IPS-NIHi7 (cell line): ENCODE measurements around the gene CENPV.
"Not testable (repeated sequence)": the region's sequence is repeated elsewhere in the genome, so short reads cannot be mapped to it uniquely, and the experiment has no call there.

Experiments used
- DNase-seq: peaks from one replicate; pipeline ENCODE4 v3.0.0; 2012; ENCODE audit warnings: mixed read lengths; ENCODE audit errors: extremely low spot score

CENPV gene

DNA sequence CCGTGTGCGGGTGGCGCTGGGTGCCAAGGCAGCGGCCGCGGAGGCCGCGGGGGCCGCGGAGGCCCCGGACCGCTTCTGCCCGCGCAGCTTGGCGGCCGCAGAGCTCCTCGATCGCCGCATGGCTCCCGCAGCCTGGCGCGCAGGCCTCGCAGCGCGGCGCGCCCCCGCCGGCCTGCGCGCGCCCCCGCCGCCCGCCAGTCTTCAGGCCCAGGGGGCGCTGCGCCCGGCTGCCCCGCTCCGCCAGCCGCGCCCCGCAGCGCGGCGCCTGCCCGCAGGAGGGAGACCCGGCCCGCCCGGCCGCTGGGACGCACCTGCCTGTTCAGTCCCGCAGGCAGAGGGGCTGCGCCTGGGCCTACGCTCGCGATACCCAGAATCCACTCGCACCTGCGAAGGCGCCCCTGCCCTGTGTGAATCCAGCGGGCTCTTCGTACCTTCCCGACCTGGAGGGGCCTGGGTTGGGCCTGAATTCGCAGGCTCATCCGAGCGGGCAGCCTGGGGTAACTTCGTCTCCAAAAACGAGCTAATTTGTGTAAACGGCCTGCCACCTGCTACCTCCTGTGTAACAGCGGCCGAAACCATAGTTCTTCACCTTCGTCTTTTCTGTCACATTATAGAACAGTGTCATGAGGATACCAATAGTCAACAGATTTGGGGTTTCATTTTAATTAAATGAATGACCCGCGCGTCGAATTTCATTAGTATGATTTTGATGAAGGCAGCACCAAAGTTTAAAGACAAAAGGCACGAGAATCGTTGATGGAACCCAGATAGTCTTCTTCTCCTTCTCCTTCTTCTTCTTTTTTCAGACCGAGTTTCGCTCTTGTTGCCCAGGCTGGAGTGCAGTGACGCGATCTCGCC lies at the start of gene CENPV:
Gene CENPV (minus strand): TSS at position 153 of the 858 bp plus-strand sequence. CDS start 33 bp downstream, at position 120.
- DNase-seq = peak; percentile 94

- DNase-seq = peak; percentile 11
Observed at GRCh38 chr17:16398270-16399267, 45.3 kb upstream of the CENPV start.

- not testable (repeated sequence) for DNase-seq
Observed at GRCh38 chr17:16396693-16397092, 43.4 kb upstream of the CENPV start.

GRCh38 chr17:16395887-16396286 lies 42.6 kb upstream of the CENPV start:
- not testable (repeated sequence) for DNase-seq

DNA sequence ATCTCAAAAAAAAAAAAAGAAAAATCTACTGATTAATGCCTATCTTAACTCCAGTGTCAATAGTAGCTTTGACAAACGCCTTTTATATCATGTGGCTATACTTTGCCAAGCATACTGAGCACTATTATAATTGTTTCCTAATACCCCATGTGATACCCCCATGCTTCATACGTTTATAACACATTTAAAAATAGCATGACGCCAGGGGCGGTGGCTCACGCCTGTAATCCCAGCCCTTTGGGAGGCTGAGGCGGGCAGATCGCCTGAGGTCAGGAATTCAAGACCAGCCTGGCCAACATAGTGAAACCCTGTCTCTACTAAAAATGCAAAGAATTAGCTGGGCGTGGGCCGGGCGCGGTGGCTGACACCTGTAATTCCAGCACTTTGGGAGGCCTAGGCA lies 39.2 kb upstream of the CENPV start:
- DNase-seq = not testable (repeated sequence)

DNA sequence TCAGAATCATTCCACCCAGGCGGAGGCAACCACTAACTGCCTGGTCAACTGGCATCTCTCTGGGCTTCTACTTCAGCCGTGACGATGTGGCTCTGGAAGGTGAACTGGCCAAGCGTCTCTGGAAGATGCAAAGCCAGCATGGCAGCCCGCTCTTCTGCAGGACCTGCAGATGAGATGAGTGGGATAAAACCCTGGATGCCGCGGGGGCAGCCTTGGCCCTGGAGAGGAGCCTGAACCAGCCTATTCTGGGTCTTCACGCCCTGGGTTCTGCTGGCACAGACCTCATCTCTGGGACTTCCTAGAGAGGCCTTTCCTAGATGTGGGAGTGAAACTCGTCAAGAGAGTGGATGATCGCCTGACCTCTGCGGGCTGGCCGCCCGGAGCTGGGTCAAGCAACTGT lies 38.2 kb upstream of the CENPV start:
- no peak for DNase-seq

- DNase-seq = not testable (repeated sequence)
Observed at GRCh38 chr17:16386126-16386507, 32.8 kb upstream of the CENPV start.

DNA sequence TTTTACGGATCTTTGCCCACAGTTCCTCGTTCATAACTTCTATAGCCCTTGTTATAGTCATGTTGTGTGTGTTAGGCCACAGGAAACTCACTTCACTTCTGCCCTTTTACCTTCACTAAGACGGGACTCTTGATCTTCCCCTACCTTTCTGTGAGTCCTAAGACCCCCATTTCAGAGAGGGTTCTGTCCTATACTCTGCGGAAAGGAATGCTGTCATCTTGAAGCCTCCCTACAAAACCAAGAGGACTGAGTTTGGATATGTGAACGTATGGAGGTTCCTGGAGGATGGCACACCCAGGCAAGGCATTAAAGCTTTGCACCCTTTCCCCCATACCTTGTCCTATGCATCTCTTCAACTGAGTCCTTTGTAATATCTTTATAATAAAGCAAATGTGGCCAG lies 31.3 kb upstream of the CENPV start:
- DNase-seq = no peak

- DNase-seq = no peak
Observed at GRCh38 chr17:16383772-16384287, 30.6 kb upstream of the CENPV start.

DNA sequence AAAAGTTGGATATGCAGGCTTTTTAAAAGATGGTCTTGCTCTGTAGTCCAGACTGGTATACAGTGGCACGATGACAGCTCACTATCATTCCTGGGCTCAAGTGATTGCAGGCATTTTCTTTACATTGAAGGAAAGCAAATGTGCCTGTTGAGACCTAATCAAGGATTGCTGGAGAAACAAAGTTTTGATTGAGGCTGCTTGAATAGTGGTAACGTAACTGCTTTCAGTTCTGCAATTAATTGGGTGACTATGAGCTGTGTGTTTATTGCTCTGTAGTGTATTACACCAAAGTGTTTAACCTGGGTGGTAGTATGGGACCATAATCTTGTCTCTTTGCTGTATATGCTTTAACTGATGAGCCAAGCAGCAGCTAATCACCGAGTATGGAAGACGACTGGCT lies 29.9 kb upstream of the CENPV start:
- no peak for DNase-seq

- no peak for DNase-seq
Observed at GRCh38 chr17:16381496-16381820, 28.2 kb upstream of the CENPV start.

DNA sequence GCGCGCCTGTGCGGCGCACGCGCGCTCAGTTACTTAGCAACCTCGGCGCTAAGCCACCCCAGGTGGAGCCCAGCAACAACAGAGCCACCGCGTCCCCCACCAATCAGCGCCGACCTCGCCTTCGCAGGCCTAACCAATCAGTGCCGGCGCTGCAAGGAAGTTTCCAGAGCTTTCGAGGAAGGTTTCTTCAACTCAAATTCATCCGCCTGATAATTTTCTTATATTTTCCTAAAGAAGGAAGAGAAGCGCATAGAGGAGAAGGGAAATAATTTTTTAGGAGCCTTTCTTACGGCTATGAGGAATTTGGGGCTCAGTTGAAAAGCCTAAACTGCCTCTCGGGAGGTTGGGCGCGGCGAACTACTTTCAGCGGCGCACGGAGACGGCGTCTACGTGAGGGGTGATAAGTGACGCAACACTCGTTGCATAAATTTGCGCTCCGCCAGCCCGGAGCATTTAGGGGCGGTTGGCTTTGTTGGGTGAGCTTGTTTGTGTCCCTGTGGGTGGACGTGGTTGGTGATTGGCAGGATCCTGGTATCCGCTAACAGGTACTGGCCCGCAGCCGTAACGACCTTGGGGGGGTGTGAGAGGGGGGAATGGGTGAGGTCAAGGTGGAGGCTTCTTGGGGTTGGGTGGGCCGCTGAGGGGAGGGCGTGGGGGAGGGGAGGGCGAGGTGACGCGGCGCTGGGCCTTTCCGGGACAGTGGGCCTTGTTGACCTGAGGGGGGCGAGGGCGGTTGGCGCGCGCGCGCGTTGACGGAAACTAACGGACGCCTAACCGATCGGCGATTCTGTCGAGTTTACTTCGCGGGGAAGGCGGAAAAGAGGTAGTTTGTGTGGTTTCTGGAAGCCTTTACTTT lies 27.6 kb upstream of the CENPV start, which contains the start of gene UBB:
Gene UBB (plus strand): TSS at position 452 of the 856 bp plus-strand sequence. CDS start 817 bp downstream, outside the sequence.
- peak; percentile 93 for DNase-seq

GRCh38 chr17:16379654-16380053 lies 26.4 kb upstream of the CENPV start:
- DNase-seq = no peak

DNA sequence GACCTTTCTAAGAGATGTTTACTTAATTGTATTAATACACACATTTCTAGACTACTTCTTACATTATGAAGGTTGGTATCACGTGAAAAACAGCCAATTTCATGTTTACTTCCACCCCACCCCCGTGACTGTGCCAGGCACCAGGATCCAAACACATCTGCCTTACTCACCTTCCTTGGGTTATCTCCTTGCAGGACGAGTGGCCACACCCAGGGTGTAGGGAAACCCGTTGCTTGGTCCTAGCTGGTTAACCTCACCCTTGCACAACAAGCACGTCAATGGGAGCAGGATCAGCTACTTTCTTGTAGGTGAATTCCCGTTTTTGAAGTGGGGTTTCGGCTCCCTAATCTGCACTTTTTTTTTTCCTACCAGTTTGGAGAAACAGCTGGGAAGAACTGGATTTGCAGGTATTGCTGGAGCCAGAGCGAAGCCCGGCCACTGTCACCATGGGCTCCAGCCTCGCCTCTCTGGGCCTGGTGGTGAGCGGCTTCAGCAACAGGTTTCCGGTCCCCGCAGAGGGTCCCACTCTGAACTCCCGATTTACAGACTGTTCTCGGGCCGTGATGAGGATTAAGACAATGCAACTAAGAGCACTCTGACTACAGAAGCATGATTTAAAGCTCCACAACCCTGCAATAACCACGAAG lies 25.5 kb upstream of the CENPV start:
- no peak for DNase-seq

- no peak for DNase-seq
Observed at GRCh38 chr17:16377941-16378341, 24.7 kb upstream of the CENPV start.

GRCh38 chr17:16374146-16374938 lies 21.1 kb upstream of the CENPV start:
- no peak for DNase-seq

GRCh38 chr17:16371742-16372141 lies 18.5 kb upstream of the CENPV start:
- DNase-seq = no peak

DNA sequence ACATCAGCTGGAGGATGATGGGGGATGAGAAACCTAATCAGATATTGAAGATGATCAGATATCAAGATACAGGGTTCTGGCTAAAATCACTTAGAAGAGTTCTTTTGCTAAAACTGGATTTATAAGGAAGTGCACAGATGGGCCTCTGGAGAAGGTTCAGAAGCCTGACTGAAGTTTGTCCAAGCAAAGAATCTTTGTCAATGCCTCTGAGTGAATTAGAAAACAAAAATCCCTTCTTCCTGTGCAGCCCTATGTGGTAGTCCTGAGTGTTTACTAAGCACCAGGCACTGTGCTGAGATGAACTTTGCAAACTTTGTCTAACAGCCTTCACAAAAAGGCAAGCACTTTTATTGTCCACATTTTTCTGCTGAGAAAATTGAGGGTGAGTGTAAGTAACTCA lies 11.4 kb upstream of the CENPV start:
- DNase-seq = no peak

- peak; percentile 77 for DNase-seq
Observed at GRCh38 chr17:16363749-16364536, 10.7 kb upstream of the CENPV start.
